ENCODE data around the gene SLC10A3.

Gene SLC10A3

GRCh38 chrX:154481911-154482601, 8.4 kb downstream of the SLC10A3 start:
- no peak overlapping the region for H3K4me3 ChIP-seq (ENCODE audit: low read length)
- TF ChIP-seq CTCF (conservative IDR thresholded peaks at IDR 0.05; ENCODE audit: low read length): no peak
- DNase-seq (ENCODE audit: low read depth): no peak

GRCh38 chrX:154481195-154481594, 9.2 kb downstream of the SLC10A3 start:
- TF ChIP-seq CTCF (conservative IDR thresholded peaks at IDR 0.05; ENCODE audit: low read length): no peak
- DNase-seq (ENCODE audit: low read depth): no peak
- no peak overlapping the region for H3K4me3 ChIP-seq (ENCODE audit: low read length)

GRCh38 chrX:154478728-154479622, 11.5 kb downstream of the SLC10A3 start, which contains the start of gene LAGE3:
Gene LAGE3 (minus strand): TSS chrX:154479281. CDS start chrX:154478915, 366 bp downstream.
- DNase-seq (ENCODE audit: low read depth): peak; percentile 87
- H3K4me3 ChIP-seq (ENCODE audit: low read length): peak within 1 kb of the TSS; percentile 64
- TF ChIP-seq CTCF (conservative IDR thresholded peaks at IDR 0.05; ENCODE audit: low read length): no peak

GRCh38 chrX:154477891-154478477, 12.4 kb downstream of the SLC10A3 start:
- no peak for DNase-seq (ENCODE audit: low read depth)
- peak overlapping the region; percentile 64 for H3K4me3 ChIP-seq (ENCODE audit: low read length)
- no peak for TF ChIP-seq CTCF (conservative IDR thresholded peaks at IDR 0.05; ENCODE audit: low read length)

DNA sequence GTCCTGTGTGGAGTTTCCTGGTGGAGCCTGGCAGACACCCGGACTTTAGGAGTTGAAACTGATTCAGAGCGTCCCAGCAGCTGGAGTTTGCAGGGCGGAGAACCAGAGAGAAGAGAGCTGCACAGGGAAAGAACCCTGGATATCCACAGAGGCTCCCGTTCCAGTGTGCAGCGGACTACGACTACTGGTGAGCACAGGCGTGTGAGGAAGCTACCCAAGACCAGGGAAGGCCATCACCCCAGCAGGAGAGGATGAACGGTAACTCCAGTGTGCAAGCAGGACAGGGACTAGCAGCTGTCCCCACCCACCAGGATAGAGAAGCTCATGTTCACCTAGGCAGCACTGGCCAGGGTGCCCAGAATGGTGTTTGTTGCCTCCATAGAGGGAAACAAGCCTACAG, 13.6 kb downstream of the SLC10A3 start:
- no peak overlapping the region for H3K4me3 ChIP-seq (ENCODE audit: low read length)
- TF ChIP-seq CTCF (conservative IDR thresholded peaks at IDR 0.05; ENCODE audit: low read length): no peak
- DNase-seq (ENCODE audit: low read depth): no peak

DNA sequence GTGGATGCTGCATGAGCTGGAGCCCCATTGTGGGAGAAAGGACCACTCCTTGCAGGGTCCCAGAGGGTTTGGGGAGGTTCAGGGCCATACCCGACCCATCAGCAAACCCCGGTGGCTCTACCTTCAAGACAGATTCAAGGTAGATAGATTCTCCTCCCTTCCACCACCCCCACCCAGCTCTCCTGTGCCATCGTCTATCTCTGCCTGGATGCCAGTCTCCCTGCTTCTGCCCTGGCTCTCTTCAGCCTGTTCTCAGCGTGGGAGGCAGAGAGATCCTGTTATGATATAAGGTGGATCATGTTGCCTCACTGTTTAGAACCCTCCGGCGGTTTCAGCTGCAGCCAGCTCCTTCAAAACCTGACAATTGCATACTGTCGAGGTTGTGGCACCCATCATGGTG, 16.7 kb downstream of the SLC10A3 start:
- DNase-seq (ENCODE audit: low read depth): no peak
- TF ChIP-seq CTCF (conservative IDR thresholded peaks at IDR 0.05; ENCODE audit: low read length): no peak
- no peak overlapping the region for H3K4me3 ChIP-seq (ENCODE audit: low read length)
